Caki2 (cell line): Measurements from ENCODE around the gene TRMT10A. TPM values are rescaled to one million over a fixed set of nuclear protein-coding genes. Genes with fewer than 3 reads are reported as not detected.
A peak's percentile ranks its signal among the peaks of the same experiment; 100 is the strongest.
"Not testable (repeated sequence)": the region's sequence is repeated elsewhere in the genome, so short reads cannot be mapped to it uniquely, and the experiment has no call there.

Source experiments
- DNase-seq: peaks from one replicate; pipeline ENCODE4 v3.0.0-alpha.2; 2015; ENCODE audit warnings: low read depth
- in situ Hi-C: cut with HindIII; loops from 2 replicates; pipeline ENCODE4 v1.10.0; 2016; ENCODE audit warnings: low sequenced_read_pairs, low pct_unique_long_range_greater_than_20kb, mixed read lengths
- total RNA-seq: library from RNA; depleted of rRNA; stranded (reverse); fragments of >200 nt; shearing (Covaris generic); gene quantifications from 2 replicates; pipeline ENCODE4 v1.2.3, GENCODE V29; 2014; ENCODE audit warnings: low replicate concordance

The TRMT10A gene
- total RNA-seq, 1 experiment from 2014 or later: 7.6 TPM

GRCh38 chr4:99572527-99573240 is 8.8 kb upstream of the TRMT10A start:
- in situ Hi-C loops: no loop called here
- no peak for DNase-seq

- in situ Hi-C loops: no loop called here
- no peak for DNase-seq
Observed at GRCh38 chr4:99571883-99572282, 8.0 kb upstream of the TRMT10A start.

GRCh38 chr4:99564921-99565320 is 1.1 kb upstream of the TRMT10A start:
- in situ Hi-C loops: no loop called here
- DNase-seq: no peak

GRCh38 chr4:99552872-99553271 is 11.0 kb downstream of the TRMT10A start:
- DNase-seq: no peak
- in situ Hi-C loops: no loop called here

- DNase-seq: peak; percentile 59
- in situ Hi-C loops: no loop called here
Observed at GRCh38 chr4:99540277-99540939, 23.4 kb downstream of the TRMT10A start.

- no peak for DNase-seq
- in situ Hi-C loops: no loop called here
Observed at GRCh38 chr4:99537674-99538073, 26.2 kb downstream of the TRMT10A start.

GRCh38 chr4:99536848-99537247 is 27.0 kb downstream of the TRMT10A start:
- DNase-seq: no peak
- in situ Hi-C loops: no loop called here

- in situ Hi-C loops: no loop called here
- no peak for DNase-seq
Observed at GRCh38 chr4:99536271-99536670, 27.6 kb downstream of the TRMT10A start.

GRCh38 chr4:99534699-99535098 is 29.1 kb downstream of the TRMT10A start:
- in situ Hi-C loops: not testable (repeated sequence)

GRCh38 chr4:99529956-99530355 is 33.9 kb downstream of the TRMT10A start:
- DNase-seq: no peak
- in situ Hi-C loops: no loop called here

More at GRCh38 chr4:99534699-99535098, 29.1 kb downstream of the TRMT10A start:
- not testable (repeated sequence) for DNase-seq

GRCh38 chr4:99529228-99529627 is 34.6 kb downstream of the TRMT10A start:
- in situ Hi-C loops: no loop called here
- DNase-seq: no peak

- DNase-seq: no peak
- in situ Hi-C loops: no loop called here
Observed at GRCh38 chr4:99518601-99519295, 45.1 kb downstream of the TRMT10A start.

- no peak for DNase-seq
- in situ Hi-C loops: no loop called here
Observed at GRCh38 chr4:99510721-99511120, 53.1 kb downstream of the TRMT10A start, which contains the start of gene C4orf17. Gene C4orf17 (plus strand): TSS chr4:99511021. CDS start chr4:99513082, 2,061 bp downstream.

GRCh38 chr4:99507762-99508161 is 56.1 kb downstream of the TRMT10A start:
- in situ Hi-C loops: no loop called here
- no peak for DNase-seq

- in situ Hi-C loops: no loop called here
- no peak for DNase-seq
Observed at GRCh38 chr4:99507349-99507748, 56.5 kb downstream of the TRMT10A start.

- no peak for DNase-seq
- in situ Hi-C loops: no loop called here
Observed at GRCh38 chr4:99506781-99507180, 57.1 kb downstream of the TRMT10A start.

GRCh38 chr4:99504804-99505502 is 58.9 kb downstream of the TRMT10A start:
- DNase-seq: no peak
- in situ Hi-C loops: no loop called here
